ENCODE data around the gene FRMPD2.

GRCh38 chr10:48194830-48195229 lies 79.7 kb downstream of the FRMPD2 start:
- TF ChIP-seq POLR2A (IDR thresholded peaks at IDR 0.05) (no peak), CTCF (IDR thresholded peaks at IDR 0.05 in 4 of 5, conservative IDR thresholded peaks at IDR 0.05 in 1 of 5) (no peak)
